Bronchial epithelial cell (primary cell): ENCODE results near the gene WDR48. TPM values are rescaled to one million over a fixed set of nuclear protein-coding genes. Genes with fewer than 3 reads are reported as not detected.

ENCODE experiments used
- DNase-seq: peaks from one replicate; pipeline ENCODE4 v3.0.0-alpha.2; 2010; ENCODE audit warnings: low read depth
- FAIRE-seq: peaks from 2 replicates; lab custom pipeline; 2011; peaks lifted over from hg19 to GRCh38; lab: Jason Lieb, UNC
- H3K27me3 ChIP-seq: 2 replicates; pipeline ENCODE4 v1.5.1; 2011; ENCODE audit warnings: low read length; ENCODE audit not compliant: control insufficient read depth, insufficient read depth
- H3K36me3 ChIP-seq: 2 replicates; pipeline ENCODE4 v1.5.1; 2011; ENCODE audit warnings: low read length; ENCODE audit not compliant: control insufficient read depth, insufficient read depth
- H3K4me3 ChIP-seq: 2 replicates; pipeline ENCODE4 v1.5.1; 2011; ENCODE audit warnings: mild to moderate bottlenecking, low read depth, low read length, control low read depth
- total RNA-seq: library from RNA; depleted of rRNA; stranded (reverse); fragments of >200 nt; gene quantifications from 2 replicates; pipeline ENCODE4 v1.2.1, GENCODE V29; 2014
- TF ChIP-seq, protein P1 (sequence below): IDR thresholded peaks from 2 replicates; pipeline ENCODE4 v1.5.1; 2011; ENCODE audit warnings: mild to moderate bottlenecking, moderate library complexity, low read length, control low read depth, inconsistent platforms; ENCODE audit not compliant: insufficient read depth, severe bottlenecking

The WDR48 gene
- total RNA-seq, 1 donor from 2014 or later, result 20.0 TPM

DNA sequence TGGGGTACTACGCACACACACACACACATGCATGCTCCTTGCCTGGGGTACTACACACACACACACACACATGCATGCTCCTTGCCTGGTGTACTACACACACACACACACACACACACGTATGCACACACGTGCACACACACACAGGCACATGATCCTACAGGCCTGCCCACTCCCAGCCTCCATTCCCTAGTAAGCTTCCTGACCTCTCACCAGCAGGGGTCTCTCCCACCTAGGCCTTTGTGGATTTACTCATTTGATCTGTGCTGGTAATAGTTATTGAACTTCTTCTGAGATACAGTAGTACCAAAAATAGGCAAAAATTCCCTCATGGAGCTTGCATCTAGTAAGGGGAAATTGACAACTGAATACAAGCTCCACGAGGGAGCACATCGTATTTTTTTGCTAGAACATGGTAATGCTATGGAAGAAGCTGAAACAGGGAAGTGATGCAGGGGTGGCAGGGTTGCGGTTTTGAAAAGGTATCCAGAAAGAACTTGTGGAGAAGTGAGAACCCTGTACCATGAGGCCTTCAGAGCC, 74.8 kb downstream of the WDR48 start:
- peak; percentile 40 for DNase-seq
- no peaks in the 10 kb centered on the region for H3K27me3 ChIP-seq
- TF ChIP-seq, protein P1, sequence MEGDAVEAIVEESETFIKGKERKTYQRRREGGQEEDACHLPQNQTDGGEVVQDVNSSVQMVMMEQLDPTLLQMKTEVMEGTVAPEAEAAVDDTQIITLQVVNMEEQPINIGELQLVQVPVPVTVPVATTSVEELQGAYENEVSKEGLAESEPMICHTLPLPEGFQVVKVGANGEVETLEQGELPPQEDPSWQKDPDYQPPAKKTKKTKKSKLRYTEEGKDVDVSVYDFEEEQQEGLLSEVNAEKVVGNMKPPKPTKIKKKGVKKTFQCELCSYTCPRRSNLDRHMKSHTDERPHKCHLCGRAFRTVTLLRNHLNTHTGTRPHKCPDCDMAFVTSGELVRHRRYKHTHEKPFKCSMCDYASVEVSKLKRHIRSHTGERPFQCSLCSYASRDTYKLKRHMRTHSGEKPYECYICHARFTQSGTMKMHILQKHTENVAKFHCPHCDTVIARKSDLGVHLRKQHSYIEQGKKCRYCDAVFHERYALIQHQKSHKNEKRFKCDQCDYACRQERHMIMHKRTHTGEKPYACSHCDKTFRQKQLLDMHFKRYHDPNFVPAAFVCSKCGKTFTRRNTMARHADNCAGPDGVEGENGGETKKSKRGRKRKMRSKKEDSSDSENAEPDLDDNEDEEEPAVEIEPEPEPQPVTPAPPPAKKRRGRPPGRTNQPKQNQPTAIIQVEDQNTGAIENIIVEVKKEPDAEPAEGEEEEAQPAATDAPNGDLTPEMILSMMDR, result peak; percentile 46
- FAIRE-seq, result no peak
- no peaks in the 10 kb centered on the region for H3K36me3 ChIP-seq
- no peak overlapping the region for H3K4me3 ChIP-seq

DNA sequence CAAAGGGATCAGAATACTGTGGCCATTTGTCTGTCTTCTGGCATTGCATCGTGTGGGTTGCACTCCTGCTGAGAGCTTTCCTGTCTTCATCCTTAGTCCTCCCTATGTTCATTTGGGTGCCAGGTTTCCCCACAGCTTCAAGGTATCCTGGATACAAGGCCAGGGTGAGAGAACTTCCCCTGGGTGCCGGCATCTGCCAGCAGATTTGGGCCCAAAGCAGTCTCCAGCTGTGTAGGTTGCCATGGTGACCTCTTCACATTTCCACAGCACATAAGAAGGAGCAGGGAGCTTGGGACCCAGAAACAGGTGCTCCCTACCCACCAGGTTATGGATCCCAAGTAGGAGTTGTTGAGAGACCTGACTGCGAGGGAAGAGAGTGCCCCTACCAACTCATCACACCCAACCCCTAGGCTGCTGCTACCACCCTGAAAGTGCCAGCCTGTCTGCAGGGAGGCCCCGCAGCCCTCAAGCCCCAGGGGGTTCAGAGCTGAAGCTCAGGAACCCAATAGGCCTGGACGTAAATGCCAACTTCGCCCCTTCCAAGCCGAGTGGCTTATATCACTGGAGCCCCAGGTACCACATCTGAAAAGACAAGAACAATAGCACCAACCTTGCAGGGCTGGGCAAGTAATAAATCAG, 75.6 kb downstream of the WDR48 start:
- no peak overlapping the region for H3K4me3 ChIP-seq
- no peak for FAIRE-seq
- DNase-seq, result no peak
- no peaks in the 10 kb centered on the region for H3K36me3 ChIP-seq
- TF ChIP-seq, protein P1, result no peak
- H3K27me3 ChIP-seq, result no peaks in the 10 kb centered on the region

DNA sequence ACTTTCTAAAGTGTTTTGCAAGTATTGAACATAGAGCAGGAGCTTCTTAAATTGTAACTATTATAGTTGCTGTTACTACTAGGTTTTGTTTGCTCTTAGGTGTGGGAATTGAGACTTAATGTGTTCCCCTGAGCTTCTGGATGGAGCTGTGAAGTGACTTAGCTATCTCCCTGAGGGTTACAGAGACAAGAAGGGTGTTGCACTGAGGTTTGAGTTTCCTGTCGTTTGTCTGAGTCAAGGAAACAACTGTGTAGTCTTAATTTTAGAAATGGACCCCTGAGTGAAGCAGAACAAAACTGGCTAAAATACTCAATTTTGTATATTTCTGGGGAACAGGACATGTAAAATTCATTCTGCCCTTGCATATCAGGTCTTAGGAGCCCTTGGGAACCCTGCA, 76.1 kb downstream of the WDR48 start:
- FAIRE-seq (no peak), DNase-seq (no peak)
- TF ChIP-seq, protein P1, result no peak
- Histone ChIP-seq H3K27me3 (no peaks in the 10 kb centered on the region), H3K36me3 (no peaks in the 10 kb centered on the region), H3K4me3 (no peak overlapping the region)

DNA sequence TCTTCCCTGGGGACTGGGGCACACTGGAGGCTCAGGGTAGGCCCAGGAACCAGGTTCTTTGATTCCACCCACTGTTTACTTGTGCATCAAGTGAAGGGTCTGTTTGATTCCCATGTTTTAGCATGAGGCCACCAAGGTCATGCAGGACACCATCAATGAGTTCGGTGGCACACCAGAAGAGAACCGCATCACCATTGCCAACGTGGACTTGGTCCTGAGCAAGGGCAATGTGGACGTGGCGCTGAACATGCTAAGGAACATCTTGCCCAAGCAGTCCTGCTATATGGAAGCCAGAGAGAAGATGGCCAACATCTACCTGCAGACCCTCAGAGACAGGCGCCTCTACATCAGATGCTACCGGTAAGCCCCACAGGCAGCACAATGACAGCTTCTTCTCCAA, 77.1 kb downstream of the WDR48 start:
- no peak for DNase-seq
- FAIRE-seq, result no peak
- H3K4me3 ChIP-seq, result no peak overlapping the region
- TF ChIP-seq, protein P1, result no peak
- H3K27me3 ChIP-seq, result no peaks in the 10 kb centered on the region
- no peaks in the 10 kb centered on the region for H3K36me3 ChIP-seq

DNA sequence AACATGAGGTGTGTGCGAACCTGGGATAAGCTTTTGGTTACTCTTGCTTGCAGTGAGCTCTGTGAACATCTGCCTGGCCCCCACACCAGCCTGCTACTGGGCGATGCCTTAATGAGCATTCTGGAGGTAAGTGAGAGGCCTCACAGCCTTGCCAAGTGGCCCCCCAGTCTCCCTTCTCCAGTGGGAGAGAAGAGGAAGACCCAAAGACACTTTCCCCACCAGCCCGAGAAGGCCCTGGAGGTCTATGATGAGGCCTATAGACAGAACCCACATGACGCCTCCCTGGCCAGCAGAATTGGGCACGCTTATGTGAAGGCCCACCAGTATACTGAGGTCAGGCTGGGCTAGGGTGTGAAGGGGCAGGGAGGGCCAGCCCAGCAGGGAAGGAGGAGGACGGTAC, 78.2 kb downstream of the WDR48 start:
- no peak for FAIRE-seq
- no peak overlapping the region for H3K4me3 ChIP-seq
- H3K27me3 ChIP-seq, result no peaks in the 10 kb centered on the region
- DNase-seq, result no peak
- no peaks in the 10 kb centered on the region for H3K36me3 ChIP-seq
- TF ChIP-seq, protein P1, result no peak
